C4-2B (cell line): ENCODE results near the gene DRD1.

ENCODE experiments used
- CTCF ChIP-seq: fragments of 450-650 bp; conservative IDR thresholded peaks from 2 replicates; pipeline ENCODE4 v1.5.1; 2017; ENCODE audit warnings: mild to moderate bottlenecking
- ZFX ChIP-seq: fragments of 450-650 bp; IDR thresholded peaks from 2 replicates; pipeline ENCODE4 v1.6.1; 2017

- no peak for TF ChIP-seq CTCF
- no peak for TF ChIP-seq ZFX
Observed at GRCh38 chr5:175443514-175444059, 395 bp downstream of the DRD1 start.
